BJ (cell line): Measurements from ENCODE around the gene ANG. TPM values are rescaled to one million over a fixed set of nuclear protein-coding genes. Genes with fewer than 3 reads are reported as not detected.
"Not testable (repeated sequence)": the region's sequence is repeated elsewhere in the genome, so short reads cannot be mapped to it uniquely, and the experiment has no call there.

ENCODE experiments used
- CTCF ChIA-PET: fragments of 350-600 bp; formaldehyde crosslinking; extraction: SDS; loops from one replicate; lab custom pipeline; 2021; ENCODE audit warnings: antibody characterized with exemption, inconsistent platforms; lab: Yijun Ruan, JAX
- POLR2A ChIA-PET: fragments of 300-600 bp; sonication (Branson Sonifier 250); formaldehyde crosslinking; extraction: SDS; loops from one replicate; lab custom pipeline; 2021; ENCODE audit warnings: antibody characterized with exemption; lab: Charles Lee
- DNase-seq: peaks from one replicate; pipeline ENCODE4 v3.0.0-alpha.2; 2011; ENCODE audit warnings: low read depth
- H3K27me3 ChIP-seq: 2 replicates; pipeline ENCODE4 v1.6.0; 2011; ENCODE audit warnings: low read length; ENCODE audit not compliant: control insufficient read depth, insufficient read depth
- H3K36me3 ChIP-seq: 2 replicates; pipeline ENCODE4 v1.5.1; 2011; ENCODE audit warnings: low read length; ENCODE audit not compliant: control insufficient read depth, insufficient read depth
- H3K4me3 ChIP-seq: 2 replicates; pipeline ENCODE4 v1.5.1; 2011; ENCODE audit warnings: low read depth, mild to moderate bottlenecking, control low read depth, low read length
- CTCF ChIP-seq: IDR thresholded peaks from 2 replicates; pipeline ENCODE4 v1.5.1; 2011; ENCODE audit warnings: low read depth, mild to moderate bottlenecking, control low read depth, inconsistent platforms, low read length, moderate library complexity; ENCODE audit not compliant: insufficient read depth
- polyA plus RNA-seq: library from polyadenylated mRNA; depleted of rRNA; stranded (reverse); fragments of >200 nt; gene quantifications from 2 replicates; pipeline ENCODE4 v1.2.3, GENCODE V29; 2011

The ANG gene
- polyA plus RNA-seq, 1 experiment: 12.7 TPM

GRCh38 chr14:20730891-20731290 is 42.3 kb downstream of the ANG start:
- no peak for TF ChIP-seq CTCF
- no peak for DNase-seq
- POLR2A ChIA-PET: no interaction called here
- H3K4me3 ChIP-seq: no peak overlapping the region
- no peaks in the 10 kb centered on the region for H3K27me3 ChIP-seq
- CTCF ChIA-PET: no interaction called here
- H3K36me3 ChIP-seq: no peaks in the 10 kb centered on the region

- no peaks in the 10 kb centered on the region for H3K36me3 ChIP-seq
- CTCF ChIA-PET: no interaction called here
Observed at GRCh38 chr14:20732477-20732876, 43.9 kb downstream of the ANG start.

GRCh38 chr14:20732979-20733635 is 44.5 kb downstream of the ANG start:
- no peaks in the 10 kb centered on the region for H3K36me3 ChIP-seq
- no peaks in the 10 kb centered on the region for H3K27me3 ChIP-seq
- POLR2A ChIA-PET: no interaction called here
- CTCF ChIA-PET: no interaction called here
- TF ChIP-seq CTCF: no peak
- no peak for DNase-seq
- no peak overlapping the region for H3K4me3 ChIP-seq

More at GRCh38 chr14:20732477-20732876, 43.9 kb downstream of the ANG start:
- no peak for DNase-seq
- TF ChIP-seq CTCF: no peak
- H3K27me3 ChIP-seq: no peaks in the 10 kb centered on the region
- no peak overlapping the region for H3K4me3 ChIP-seq
- POLR2A ChIA-PET: no interaction called here

- no peak overlapping the region for H3K4me3 ChIP-seq
- ChIA-PET CTCF (no interaction called here), POLR2A (no interaction called here)
- H3K27me3 ChIP-seq: no peaks in the 10 kb centered on the region
- no peak for TF ChIP-seq CTCF
- no peak for DNase-seq
- H3K36me3 ChIP-seq: no peaks in the 10 kb centered on the region
Observed at GRCh38 chr14:20733684-20734429, 45.3 kb downstream of the ANG start.

- CTCF ChIA-PET: no interaction called here
- no peaks in the 10 kb centered on the region for H3K27me3 ChIP-seq
- DNase-seq: no peak
- POLR2A ChIA-PET: no interaction called here
- H3K4me3 ChIP-seq: no peak overlapping the region
- H3K36me3 ChIP-seq: no peaks in the 10 kb centered on the region
- no peak for TF ChIP-seq CTCF
Observed at GRCh38 chr14:20734430-20734806, 45.9 kb downstream of the ANG start.

- POLR2A ChIA-PET: not testable (repeated sequence)
Observed at GRCh38 chr14:20738292-20738691, 49.7 kb downstream of the ANG start.

More at GRCh38 chr14:20738292-20738691, 49.7 kb downstream of the ANG start:
- not testable (repeated sequence) for DNase-seq, H3K4me3 ChIP-seq, H3K36me3 ChIP-seq, H3K27me3 ChIP-seq
- CTCF ChIA-PET: interaction anchor here (0.6 to 0.8 kb wide), 2 partner anchors 119 to 845 kb away, joined by 3 read pairs; no protein-coding TSS in a partner anchor
